Tibial nerve (tissue), 3 donors: ENCODE measurements around the gene CDKN3.

Source experiments
- CTCF ChIP-seq, 5 experiments: fragments of 200-600 bp in 3 of 5; fragments of 450-650 bp in 2 of 5; sonication (generic) in 3 of 5; IDR thresholded peaks; one replicate each; pipeline ENCODE4 v1.5.1; 2016 to 2019; ENCODE audit warnings: antibody characterized with exemption in 5 of 5, mild to moderate bottlenecking in 3 of 5, moderate library complexity in 2 of 5
- POLR2A ChIP-seq, 2 donors: fragments of 450-650 bp; IDR thresholded peaks; one replicate each; pipeline ENCODE4 v1.6.1; 2017; ENCODE audit warnings: antibody characterized with exemption in 2 of 2, mild to moderate bottlenecking in 2 of 2, moderate library complexity in 2 of 2

GRCh38 chr14:54427871-54428270, 31.1 kb downstream of the CDKN3 start:
- no peak for TF ChIP-seq CTCF (IDR thresholded peaks at IDR 0.05)
- no peak for TF ChIP-seq POLR2A (IDR thresholded peaks at IDR 0.05)
